IgD-negative memory B cell (primary cell): ENCODE data around the gene SLC6A17. TPM values are rescaled to one million over a fixed set of nuclear protein-coding genes. Genes with fewer than 3 reads are reported as not detected.

Source experiments
- H3K27ac Mint-ChIP-seq, 3 donors: one replicate each; pipeline ENCODE4 v1.8.0; 2020 to 2022; ENCODE audit warnings: mild to moderate bottlenecking in 3 of 3, mixed read lengths in 3 of 3, moderate library complexity in 1 of 3
- H3K27me3 Mint-ChIP-seq: one replicate; pipeline ENCODE4 v1.8.0; 2021; ENCODE audit warnings: mixed read lengths
- H3K36me3 Mint-ChIP-seq: one replicate; pipeline ENCODE4 v1.8.0; 2020; ENCODE audit warnings: mild to moderate bottlenecking, mixed read lengths
- H3K4me1 Mint-ChIP-seq, 3 donors: one replicate each; pipeline ENCODE4 v1.8.0; 2020 to 2022; ENCODE audit warnings: mixed read lengths in 3 of 3, mild to moderate bottlenecking in 1 of 3
- H3K4me3 Mint-ChIP-seq, 4 donors: one replicate each; pipeline ENCODE4 v1.8.0; 2020 to 2022; ENCODE audit warnings: mild to moderate bottlenecking in 4 of 4, mixed read lengths in 4 of 4, moderate library complexity in 3 of 4
- H3K9me3 Mint-ChIP-seq, 3 donors: one replicate each; pipeline ENCODE4 v1.8.0; 2020 to 2021; ENCODE audit warnings: mixed read lengths in 3 of 3, mild to moderate bottlenecking in 1 of 3
- polyA plus RNA-seq: library from polyadenylated mRNA; unstranded; fragments of 300-500 nt; fragmentation: Illumina TruSeq; gene quantifications from one replicate; pipeline ENCODE4 v1.2.3, GENCODE V29; 2021

SLC6A17 gene
- polyA plus RNA-seq, 1 donor from 2014 or later = not detected

DNA sequence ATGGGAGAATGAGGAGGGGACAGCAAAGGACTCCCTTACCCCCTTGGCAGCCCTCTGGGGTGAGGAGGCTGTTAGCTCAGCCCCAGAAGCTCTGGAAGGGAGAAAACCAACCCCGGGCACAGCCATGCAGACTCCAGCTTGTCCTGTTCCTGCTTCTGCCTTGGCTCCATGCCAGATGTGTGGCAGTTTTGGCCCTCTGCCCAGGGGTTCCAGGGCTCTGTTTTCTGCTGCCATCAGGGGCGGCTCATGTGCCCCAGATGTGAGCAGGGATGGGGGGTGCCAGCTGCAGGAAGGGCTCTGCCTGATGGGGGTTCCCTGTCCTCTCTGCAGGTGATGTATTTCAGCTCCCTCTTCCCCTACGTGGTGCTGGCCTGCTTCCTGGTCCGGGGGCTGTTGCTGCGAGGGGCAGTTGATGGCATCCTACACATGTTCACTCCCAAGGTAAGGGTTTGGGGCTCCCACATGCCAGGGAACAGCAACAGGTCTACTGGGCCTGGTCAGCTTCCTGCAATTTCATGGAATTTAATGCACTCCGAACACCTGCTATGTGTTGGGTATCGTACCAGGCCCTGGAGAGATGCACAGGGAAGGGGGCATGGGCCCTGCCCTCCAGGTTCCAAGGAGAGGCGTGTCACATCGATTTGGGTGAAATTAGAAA lies 26.1 kb downstream of the SLC6A17 start:
- peak overlapping the region in 1 of 3 donors; percentile 57 for H3K27ac Mint-ChIP-seq
- H3K4me1 Mint-ChIP-seq = peaks cover 0 to 2% (median 0%) of the 10 kb centered on the region in 3 donors
- H3K4me3 Mint-ChIP-seq = no peak overlapping the region
- H3K9me3 Mint-ChIP-seq = peaks cover 0 to 3% (median 0%) of the 10 kb centered on the region in 3 donors
- peaks cover 18% of the 10 kb centered on the region for H3K27me3 Mint-ChIP-seq
- H3K36me3 Mint-ChIP-seq = peaks cover 2% of the 10 kb centered on the region

DNA sequence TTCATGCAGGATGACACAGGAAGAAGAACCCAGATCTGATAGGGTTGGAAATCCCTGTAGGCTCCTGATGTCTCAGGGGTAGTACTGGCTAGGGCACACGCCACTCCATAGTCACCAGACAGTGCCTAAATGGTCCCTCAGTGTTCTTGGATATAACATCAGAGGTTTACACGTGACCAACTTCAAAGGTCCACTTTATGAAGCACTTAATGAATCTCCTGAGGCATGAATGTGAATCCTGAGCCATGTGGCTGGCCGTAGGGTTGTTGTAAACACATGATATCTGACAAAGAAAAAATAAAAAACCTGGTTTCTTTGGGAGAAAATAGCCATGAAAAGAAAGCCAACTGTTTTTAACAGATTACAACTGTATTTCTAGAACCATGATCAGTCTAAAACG lies 27.5 kb downstream of the SLC6A17 start:
- Mint-ChIP-seq H3K36me3 (peaks cover 2% of the 10 kb centered on the region), H3K4me3 (no peak overlapping the region), H3K27ac (no peak overlapping the region), H3K9me3 (peaks cover 0 to 3% (median 0%) of the 10 kb centered on the region in 3 donors), H3K27me3 (peaks cover 15% of the 10 kb centered on the region), H3K4me1 (peaks cover 0 to 2% (median 0%) of the 10 kb centered on the region in 3 donors)

DNA sequence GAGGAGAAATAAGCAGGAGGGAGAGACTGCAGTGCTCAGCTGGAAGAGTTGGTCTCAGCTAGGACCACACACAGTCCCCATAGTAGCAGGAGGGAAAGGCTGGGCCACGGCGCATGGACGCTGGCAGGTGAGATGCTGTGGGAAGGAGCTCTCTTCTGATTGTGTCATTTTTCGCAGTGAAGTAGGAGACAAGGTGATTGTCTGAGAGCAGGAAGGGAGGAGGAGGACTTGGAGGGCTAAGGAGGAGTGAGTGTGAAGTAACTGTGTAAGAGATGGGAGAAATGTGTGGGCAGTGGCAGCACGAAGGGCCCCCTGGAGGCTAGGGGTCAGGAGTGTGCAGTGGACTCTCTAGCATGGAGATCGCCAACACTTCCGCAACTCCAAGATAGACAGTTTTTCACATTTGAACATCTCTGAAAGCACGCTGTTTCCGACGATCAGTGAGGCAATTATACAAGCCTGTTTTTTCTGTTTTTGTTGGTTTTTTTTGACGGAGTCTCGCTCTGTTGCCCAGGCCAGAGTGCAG lies 33.4 kb downstream of the SLC6A17 start:
- H3K27me3 Mint-ChIP-seq = peaks cover 2% of the 10 kb centered on the region
- no peak overlapping the region for H3K27ac Mint-ChIP-seq
- no peak overlapping the region for H3K4me3 Mint-ChIP-seq

DNA sequence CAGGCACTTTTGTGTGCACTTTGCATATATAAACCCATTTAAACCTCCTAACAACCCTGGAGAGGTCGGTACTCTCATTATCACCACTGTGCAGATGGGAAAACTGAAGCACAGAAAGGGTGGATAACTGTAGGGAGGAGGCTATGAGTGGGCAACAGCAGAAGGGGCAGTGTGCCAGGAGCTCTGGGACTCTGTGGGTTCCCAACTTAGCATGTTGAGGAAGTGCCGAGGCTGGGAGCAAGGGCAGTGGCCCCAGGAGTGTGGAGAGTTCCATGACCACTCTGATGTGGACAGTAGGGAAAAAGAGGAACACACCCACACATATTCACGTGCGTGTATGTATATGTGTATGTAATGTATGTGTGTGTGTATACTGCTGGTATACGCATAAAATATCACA lies 34.2 kb downstream of the SLC6A17 start:
- Mint-ChIP-seq H3K27ac (no peak overlapping the region), H3K9me3 (no peaks in the 10 kb centered on the region), H3K36me3 (no peaks in the 10 kb centered on the region), H3K27me3 (peaks cover 2% of the 10 kb centered on the region), H3K4me1 (no peaks in the 10 kb centered on the region), H3K4me3 (no peak overlapping the region)

More for the DNA sequence above, 33.4 kb downstream of the SLC6A17 start:
- Mint-ChIP-seq H3K4me1 (no peaks in the 10 kb centered on the region), H3K9me3 (peaks cover 0 to under 1% (median 0%) of the 10 kb centered on the region in 3 donors), H3K36me3 (no peaks in the 10 kb centered on the region)

DNA sequence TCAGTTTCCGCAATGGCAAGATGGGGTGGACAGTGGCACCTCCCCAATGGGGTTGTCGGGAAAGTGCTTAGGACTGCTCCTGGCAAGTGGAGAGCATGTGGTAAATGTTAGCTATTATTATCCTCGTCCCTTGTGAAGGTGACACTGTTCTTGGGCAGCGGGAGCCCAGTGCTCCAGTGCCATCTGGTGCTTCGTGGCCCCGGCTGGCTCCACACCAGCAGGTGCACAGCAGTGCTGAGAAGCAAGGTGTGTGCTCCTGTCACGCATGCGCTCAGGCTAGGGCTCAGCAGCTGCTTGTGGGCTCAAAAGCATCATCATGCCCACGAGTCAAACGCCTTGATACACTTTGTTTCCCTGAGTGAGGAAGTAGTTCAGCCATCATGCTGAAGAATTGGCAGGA lies 34.9 kb downstream of the SLC6A17 start:
- Mint-ChIP-seq H3K36me3 (no peaks in the 10 kb centered on the region), H3K4me3 (no peak overlapping the region), H3K27me3 (peaks cover 2% of the 10 kb centered on the region), H3K27ac (no peak overlapping the region), H3K9me3 (no peaks in the 10 kb centered on the region), H3K4me1 (no peaks in the 10 kb centered on the region)

DNA sequence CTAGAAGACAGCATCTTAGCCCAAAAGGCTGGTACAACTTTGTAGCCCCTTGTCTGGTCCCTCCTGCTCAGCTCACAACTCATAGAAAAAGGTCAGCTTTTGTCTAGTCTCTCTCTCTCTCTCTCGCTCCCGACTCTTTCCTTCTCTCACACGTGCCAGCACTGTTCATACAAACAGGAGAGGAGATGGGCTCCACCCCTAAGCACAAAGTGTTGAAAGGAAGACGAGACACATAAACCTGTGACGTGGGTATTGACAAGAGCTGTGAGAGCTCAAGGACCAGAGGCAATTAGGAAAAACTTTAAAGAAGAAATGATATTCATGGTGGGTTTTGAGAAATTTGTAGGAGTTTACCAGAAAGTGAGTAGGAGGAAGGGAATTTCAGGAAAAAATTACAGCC lies 36.3 kb downstream of the SLC6A17 start:
- H3K36me3 Mint-ChIP-seq = no peaks in the 10 kb centered on the region
- H3K27ac Mint-ChIP-seq = no peak overlapping the region
- no peak overlapping the region for H3K4me3 Mint-ChIP-seq
- H3K4me1 Mint-ChIP-seq = no peaks in the 10 kb centered on the region
- H3K9me3 Mint-ChIP-seq = no peaks in the 10 kb centered on the region
- H3K27me3 Mint-ChIP-seq = peaks cover 2% of the 10 kb centered on the region

DNA sequence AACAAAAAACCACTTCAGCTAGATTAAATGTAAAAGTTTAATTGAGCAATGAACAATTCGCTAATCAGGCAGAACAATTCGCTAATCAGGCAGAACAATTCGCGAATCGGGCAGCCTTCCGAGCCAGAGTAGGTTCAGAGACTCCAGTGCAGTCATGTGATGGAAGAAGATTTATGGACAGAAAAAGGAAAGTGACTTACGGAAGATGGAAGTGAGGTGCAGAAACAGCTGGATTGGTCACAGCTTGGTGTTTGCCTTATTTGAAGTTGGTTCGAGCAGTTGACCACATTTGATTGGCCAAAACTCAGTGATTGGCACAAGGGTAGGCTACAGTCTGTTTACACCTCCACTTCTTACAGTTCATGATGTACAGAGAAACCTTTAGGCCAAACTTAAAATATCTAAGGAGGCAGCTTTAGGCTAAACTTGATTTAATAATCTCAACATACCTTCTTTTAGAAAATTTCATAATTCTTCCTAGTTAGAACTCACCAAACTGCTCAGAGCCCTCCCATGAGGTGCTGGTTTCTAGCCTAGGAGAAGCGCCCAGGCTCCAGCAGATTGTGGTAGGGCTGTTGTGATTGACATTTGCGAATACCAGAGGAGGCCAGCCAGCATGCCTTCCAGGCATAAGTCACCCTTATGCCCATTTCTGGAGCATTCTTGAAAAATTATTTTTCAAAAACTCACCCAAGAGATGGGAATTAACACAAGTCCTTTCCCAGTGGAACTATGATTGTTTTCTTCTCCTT lies 37.0 kb downstream of the SLC6A17 start:
- no peak overlapping the region for H3K27ac Mint-ChIP-seq

DNA sequence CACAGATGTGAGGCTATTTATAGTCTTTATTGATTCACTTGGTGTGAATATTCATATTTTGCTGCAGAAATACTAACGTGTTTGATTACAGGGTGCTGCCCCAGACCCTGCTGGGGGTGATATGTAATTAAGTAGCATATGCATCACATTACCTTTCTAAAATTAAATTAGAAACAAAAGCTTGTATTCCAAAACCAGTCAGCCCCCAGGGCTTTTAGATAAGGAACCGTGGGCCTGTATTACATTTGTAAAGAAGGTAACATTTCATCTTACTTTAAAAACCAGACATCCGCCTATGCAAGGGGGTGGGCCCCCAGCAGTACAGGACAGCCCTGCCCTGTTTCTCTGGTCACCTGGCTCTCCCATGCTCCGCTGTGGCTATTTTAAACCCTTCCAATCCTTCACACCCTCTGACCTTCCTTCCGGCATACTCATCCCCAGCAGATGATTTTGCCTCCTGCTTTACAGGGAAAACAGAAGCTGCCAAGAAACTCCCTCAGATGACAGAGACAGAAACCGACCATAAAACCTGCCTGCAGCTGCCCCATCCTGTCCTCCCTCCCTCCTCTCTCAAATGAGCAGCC lies 37.8 kb downstream of the SLC6A17 start:
- H3K36me3 Mint-ChIP-seq = no peaks in the 10 kb centered on the region
- H3K27ac Mint-ChIP-seq = no peak overlapping the region
- no peak overlapping the region for H3K4me3 Mint-ChIP-seq
- no peaks in the 10 kb centered on the region for H3K4me1 Mint-ChIP-seq
- peaks cover 2% of the 10 kb centered on the region for H3K27me3 Mint-ChIP-seq
- no peaks in the 10 kb centered on the region for H3K9me3 Mint-ChIP-seq

More for the DNA sequence above, 37.0 kb downstream of the SLC6A17 start:
- peaks cover 2% of the 10 kb centered on the region for H3K27me3 Mint-ChIP-seq
- H3K4me1 Mint-ChIP-seq = no peaks in the 10 kb centered on the region
- no peaks in the 10 kb centered on the region for H3K9me3 Mint-ChIP-seq
- H3K4me3 Mint-ChIP-seq = no peak overlapping the region
- no peaks in the 10 kb centered on the region for H3K36me3 Mint-ChIP-seq

DNA sequence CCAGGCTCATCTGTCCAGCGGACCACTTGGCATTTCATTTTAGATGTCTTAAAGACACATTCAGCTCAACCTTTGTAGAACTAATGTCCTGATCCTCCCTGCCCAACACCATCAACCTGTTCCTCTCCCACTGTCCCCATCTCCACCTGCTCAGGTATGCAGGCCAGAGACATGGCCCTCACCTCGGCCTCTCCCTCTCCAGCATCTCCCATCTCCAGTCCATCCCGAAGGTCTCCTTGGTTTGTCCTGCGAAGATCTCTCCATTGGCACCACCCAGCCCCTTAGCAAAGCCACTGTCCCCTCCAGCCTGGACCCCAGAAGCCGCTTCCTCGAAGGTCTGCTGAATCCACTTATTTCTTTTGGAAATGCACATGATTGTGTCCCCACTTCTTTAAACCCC lies 38.9 kb downstream of the SLC6A17 start:
- Mint-ChIP-seq H3K4me3 (no peak overlapping the region), H3K27ac (no peak overlapping the region), H3K27me3 (peaks cover 2% of the 10 kb centered on the region), H3K36me3 (no peaks in the 10 kb centered on the region), H3K9me3 (no peaks in the 10 kb centered on the region), H3K4me1 (no peaks in the 10 kb centered on the region)

DNA sequence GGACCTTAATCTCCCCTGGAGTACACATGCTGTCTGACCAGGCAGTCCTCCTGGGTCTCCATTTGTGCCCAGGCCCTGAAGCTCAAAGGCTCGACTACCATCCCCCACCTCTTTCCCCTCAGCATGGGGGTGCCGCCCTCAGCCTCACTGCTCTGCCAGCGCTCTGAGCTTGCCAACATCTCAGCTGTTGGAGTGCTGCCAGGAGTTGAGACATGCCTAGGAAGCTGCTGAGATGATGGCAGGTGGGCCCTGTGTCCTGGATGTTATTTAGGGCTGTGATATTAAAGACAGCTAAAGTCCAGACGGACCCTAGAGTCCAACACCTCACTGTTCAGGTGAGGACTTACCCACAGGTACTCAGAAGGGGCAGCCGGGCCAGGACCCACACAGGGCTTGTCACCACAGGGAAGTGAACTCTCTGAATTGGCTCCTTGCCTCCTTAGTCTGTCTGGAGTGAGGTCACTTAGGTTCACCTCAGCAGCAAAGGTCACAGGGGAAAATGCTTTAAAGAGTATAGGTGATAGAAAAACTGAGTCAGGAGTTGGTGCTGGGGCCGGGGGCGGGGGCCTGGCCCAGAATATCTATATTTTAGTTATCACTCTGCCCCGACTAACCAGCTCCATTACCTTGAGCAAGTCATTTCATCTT lies 40.1 kb downstream of the SLC6A17 start:
- H3K4me3 Mint-ChIP-seq = no peak overlapping the region
- no peaks in the 10 kb centered on the region for H3K36me3 Mint-ChIP-seq
- H3K4me1 Mint-ChIP-seq = no peaks in the 10 kb centered on the region
- H3K27ac Mint-ChIP-seq = no peak overlapping the region
- H3K9me3 Mint-ChIP-seq = no peaks in the 10 kb centered on the region
- peaks cover 2% of the 10 kb centered on the region for H3K27me3 Mint-ChIP-seq

DNA sequence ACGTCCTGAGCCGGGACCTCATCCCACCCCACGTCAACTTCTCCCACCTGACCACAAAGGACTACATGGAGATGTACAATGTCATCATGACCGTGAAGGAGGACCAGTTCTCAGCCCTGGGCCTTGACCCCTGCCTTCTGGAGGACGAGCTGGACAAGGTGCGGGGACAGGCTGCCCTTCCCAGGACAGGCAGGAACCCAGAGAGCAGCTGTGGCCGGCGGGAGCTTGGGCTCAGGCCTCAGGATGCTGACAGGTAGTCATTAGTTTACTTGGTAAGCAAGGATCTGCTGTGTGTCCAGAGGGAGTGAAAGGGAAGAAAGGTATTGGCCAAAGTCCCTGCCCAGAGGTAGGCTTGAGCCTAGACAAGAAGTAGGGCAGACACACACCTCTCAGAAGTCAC lies 42.2 kb downstream of the SLC6A17 start:
- no peaks in the 10 kb centered on the region for H3K9me3 Mint-ChIP-seq
- H3K27ac Mint-ChIP-seq = no peak overlapping the region
- H3K27me3 Mint-ChIP-seq = peaks cover 2% of the 10 kb centered on the region
- H3K36me3 Mint-ChIP-seq = no peaks in the 10 kb centered on the region
- H3K4me1 Mint-ChIP-seq = peaks cover 0 to 2% (median 2%) of the 10 kb centered on the region in 3 donors
- H3K4me3 Mint-ChIP-seq = no peak overlapping the region

DNA sequence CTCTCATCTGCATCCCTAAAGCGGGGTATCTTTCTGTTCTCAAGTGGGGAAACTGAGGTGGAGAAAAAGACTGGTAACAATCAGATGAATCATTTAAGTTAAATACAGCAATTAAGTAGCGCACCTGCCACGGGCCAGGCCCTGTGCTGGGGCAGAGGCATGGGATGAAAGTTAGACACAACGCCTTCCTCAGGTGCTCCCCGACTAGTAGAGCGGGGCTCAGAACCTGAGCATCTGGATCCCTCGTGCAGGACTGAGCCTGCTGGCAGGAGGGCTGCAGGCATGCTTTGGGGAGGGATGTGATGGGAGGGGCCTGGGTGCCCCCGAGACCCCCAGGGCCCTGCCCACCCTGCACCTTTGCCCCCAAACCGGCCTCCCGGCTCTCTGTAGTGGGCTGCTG lies 44.9 kb downstream of the SLC6A17 start:
- no peaks in the 10 kb centered on the region for H3K9me3 Mint-ChIP-seq
- peaks cover 2% of the 10 kb centered on the region for H3K27me3 Mint-ChIP-seq
- no peak overlapping the region for H3K4me3 Mint-ChIP-seq
- peak overlapping the region in 1 of 3 donors; percentile 76 for H3K27ac Mint-ChIP-seq
- H3K36me3 Mint-ChIP-seq = peaks cover 1% of the 10 kb centered on the region
- H3K4me1 Mint-ChIP-seq = peaks cover 0 to 2% (median 2%) of the 10 kb centered on the region in 3 donors

DNA sequence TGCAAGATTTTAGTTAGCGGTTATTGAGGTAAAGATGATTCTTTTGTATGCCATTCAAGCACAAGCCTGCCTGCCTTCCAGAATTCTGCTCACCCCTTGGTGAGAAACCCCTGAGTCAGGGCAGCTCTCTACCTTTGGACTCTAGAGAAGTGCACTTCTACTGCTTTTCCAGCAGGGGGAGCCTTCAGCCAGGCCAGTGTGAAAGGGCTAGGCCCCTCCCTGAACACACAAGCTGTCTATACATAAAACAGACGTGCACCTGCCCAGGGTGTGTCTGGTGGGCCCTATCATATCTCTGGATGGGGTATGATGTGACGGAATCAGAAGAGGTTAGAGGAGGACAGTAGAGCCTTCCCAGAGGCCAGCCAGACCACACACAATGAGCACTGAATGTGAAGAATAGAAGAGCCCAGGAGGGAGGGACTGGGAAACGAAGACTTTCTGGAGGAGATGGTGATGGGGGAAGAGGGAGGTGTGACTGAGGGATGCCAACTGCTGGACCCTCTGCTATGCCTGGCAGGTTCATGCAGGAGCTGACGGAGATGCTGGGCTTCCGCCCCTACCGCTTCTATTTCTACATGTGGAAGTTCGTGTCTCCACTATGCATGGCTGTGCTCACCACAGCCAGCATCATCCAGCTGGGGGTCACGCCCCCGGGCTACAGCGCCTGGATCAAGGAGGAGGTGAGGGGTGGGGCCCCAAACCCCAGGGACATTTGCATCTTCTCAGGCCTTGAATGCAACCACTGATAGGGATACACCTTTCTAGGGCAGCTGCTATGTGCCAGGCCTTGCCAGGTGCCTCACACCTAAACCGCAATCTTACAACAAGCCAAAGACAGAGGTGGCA lies 46.8 kb downstream of the SLC6A17 start:
- Mint-ChIP-seq H3K27me3 (peaks cover 2% of the 10 kb centered on the region), H3K27ac (no peak overlapping the region), H3K36me3 (peaks cover 2% of the 10 kb centered on the region), H3K4me3 (no peak overlapping the region), H3K4me1 (peaks cover 0 to 2% (median 2%) of the 10 kb centered on the region in 3 donors), H3K9me3 (no peaks in the 10 kb centered on the region)

DNA sequence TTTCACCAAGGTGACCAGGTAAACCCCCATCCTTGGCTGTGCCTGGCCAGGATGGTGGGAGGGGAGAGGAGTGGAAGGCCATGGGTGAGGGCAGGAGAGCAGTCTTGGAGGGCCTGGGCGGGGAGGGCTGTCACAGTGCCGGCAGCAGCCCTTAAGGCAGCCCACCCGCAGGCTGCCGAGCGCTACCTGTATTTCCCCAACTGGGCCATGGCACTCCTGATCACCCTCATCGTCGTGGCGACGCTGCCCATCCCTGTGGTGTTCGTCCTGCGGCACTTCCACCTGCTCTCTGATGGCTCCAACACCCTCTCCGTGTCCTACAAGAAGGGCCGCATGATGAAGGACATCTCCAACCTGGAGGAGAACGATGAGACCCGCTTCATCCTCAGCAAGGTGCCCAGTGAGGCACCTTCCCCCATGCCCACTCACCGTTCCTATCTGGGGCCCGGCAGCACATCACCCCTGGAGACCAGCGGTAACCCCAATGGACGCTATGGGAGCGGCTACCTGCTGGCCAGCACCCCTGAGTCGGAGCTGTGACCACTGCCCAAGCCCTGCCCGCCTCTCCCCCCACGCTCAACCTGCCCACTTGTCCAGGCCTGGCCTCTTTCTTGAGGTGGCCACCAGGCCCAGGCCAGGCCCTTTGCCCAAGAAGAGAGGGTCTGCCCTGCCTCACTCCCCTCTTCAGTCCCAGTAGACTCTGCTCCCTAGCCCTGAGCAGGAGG lies 47.8 kb downstream of the SLC6A17 start:
- Mint-ChIP-seq H3K4me1 (peaks cover 2 to 5% (median 4%) of the 10 kb centered on the region in 3 donors), H3K4me3 (no peak overlapping the region), H3K27me3 (peaks cover 2% of the 10 kb centered on the region), H3K27ac (no peak overlapping the region), H3K9me3 (no peaks in the 10 kb centered on the region), H3K36me3 (peaks cover 2% of the 10 kb centered on the region)
